Epithelial cell of proximal tubule (primary cell): ENCODE measurements around the gene CLASP2. TPM values are rescaled to one million over a fixed set of nuclear protein-coding genes. Genes with fewer than 3 reads are reported as not detected.

Experiments
- DNase-seq: peaks from one replicate; pipeline ENCODE4 v3.0.0-alpha.2; 2011; ENCODE audit warnings: low read depth
- H3K4me3 ChIP-seq: 2 replicates; pipeline ENCODE4 v1.5.1; 2011; ENCODE audit warnings: low read depth, mild to moderate bottlenecking, low read length
- total RNA-seq: library from RNA; depleted of rRNA; stranded (reverse); fragments of >200 nt; gene quantifications from 2 replicates; pipeline ENCODE4 v1.2.3, GENCODE V29; 2015
- TF ChIP-seq, protein P1 (sequence below): conservative IDR thresholded peaks from 2 replicates; pipeline ENCODE4 v1.5.1; 2012; ENCODE audit warnings: low read depth, mild to moderate bottlenecking, low read length

CLASP2 gene
- total RNA-seq, 1 donor from 2014 or later, result 23.7 TPM

DNA sequence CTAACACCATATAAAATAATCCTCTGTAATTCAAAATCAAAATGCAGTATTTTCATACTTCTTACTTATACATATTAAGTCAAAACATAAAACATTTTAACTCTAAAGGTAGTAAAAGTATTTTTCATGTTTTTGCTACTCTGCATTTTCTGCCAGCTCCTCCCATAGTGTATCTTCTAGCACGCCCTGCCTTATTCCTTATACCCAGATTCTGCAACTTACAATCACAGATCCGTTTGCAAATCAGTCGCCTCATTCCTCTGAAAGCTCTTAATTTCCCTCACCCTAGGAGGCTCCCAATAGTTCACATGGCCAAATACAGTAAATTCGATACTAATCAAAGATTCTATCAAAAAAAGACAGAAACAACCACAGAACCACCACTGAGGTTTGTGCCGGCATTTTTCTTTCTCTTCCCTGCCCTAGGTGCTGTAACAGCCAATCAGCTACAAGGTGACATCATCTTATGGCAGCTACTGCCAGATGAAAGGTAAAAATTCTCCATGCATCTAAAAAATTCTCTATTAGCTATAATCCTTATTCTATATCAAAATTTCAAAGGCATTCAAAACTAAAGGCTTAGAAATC lies 72.9 kb downstream of the CLASP2 start:
- peak overlapping the region; percentile 67 for H3K4me3 ChIP-seq
- no peak for DNase-seq
- TF ChIP-seq, protein P1, sequence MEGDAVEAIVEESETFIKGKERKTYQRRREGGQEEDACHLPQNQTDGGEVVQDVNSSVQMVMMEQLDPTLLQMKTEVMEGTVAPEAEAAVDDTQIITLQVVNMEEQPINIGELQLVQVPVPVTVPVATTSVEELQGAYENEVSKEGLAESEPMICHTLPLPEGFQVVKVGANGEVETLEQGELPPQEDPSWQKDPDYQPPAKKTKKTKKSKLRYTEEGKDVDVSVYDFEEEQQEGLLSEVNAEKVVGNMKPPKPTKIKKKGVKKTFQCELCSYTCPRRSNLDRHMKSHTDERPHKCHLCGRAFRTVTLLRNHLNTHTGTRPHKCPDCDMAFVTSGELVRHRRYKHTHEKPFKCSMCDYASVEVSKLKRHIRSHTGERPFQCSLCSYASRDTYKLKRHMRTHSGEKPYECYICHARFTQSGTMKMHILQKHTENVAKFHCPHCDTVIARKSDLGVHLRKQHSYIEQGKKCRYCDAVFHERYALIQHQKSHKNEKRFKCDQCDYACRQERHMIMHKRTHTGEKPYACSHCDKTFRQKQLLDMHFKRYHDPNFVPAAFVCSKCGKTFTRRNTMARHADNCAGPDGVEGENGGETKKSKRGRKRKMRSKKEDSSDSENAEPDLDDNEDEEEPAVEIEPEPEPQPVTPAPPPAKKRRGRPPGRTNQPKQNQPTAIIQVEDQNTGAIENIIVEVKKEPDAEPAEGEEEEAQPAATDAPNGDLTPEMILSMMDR, result no peak

DNA sequence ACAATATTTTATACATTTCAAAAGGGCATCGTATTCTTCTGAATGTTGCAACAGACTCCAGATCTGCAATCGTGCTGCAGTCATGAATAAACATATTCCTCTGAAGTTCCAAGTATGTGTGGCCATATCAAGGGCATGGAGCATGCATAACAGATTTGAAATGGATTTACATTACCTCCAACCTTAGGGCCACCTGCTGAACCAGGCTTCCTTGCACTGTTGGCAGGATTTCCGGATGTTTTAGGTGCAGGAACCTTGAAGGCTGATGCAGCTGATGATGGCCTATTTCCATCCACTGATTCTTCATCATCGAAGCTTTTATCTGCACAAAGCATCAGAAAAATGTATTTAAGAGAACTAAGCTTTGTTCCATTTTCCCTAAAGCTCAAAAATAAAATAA lies 73.5 kb downstream of the CLASP2 start:
- no peak overlapping the region for H3K4me3 ChIP-seq
- DNase-seq, result no peak
- TF ChIP-seq, protein P1, result no peak

DNA sequence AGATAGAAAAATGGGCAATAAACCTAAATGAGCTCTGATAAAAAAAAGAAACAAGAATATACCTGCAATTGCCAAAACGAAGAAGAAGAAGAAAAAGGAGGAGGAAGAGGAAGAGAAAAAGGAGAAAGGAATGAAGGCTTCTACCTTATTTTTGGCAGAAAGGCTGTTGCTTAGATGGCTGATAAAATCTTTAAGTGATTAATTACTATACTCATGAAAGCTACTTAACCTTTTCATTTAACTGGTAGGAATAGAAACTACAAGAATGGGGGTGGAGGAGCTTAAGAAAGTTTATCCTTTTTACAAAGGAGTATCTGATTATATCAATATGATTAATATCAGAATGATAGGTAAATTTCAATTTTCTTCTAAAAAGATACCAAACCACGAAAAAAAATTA lies 75.2 kb downstream of the CLASP2 start:
- H3K4me3 ChIP-seq, result no peak overlapping the region
- DNase-seq, result no peak
- TF ChIP-seq, protein P1, result no peak

DNA sequence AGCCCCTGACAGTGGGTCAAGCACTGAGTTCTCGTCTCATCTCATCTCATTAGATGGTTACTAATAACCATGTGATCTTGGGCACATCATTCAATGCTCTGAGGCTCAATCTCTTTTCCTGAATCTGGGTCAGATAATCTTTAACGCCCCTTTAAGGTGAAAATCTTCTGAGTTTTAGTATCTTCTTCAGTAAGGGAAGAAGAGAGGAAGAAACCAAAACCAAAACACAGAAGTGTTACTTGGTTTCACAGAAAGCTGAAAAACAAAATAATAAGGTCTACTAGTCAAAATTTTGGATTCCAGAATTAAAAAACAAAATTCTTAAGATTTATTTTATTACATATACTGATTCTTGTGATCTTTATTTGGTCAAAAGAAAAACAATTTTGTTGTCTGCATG lies 78.2 kb downstream of the CLASP2 start:
- no peak overlapping the region for H3K4me3 ChIP-seq
- TF ChIP-seq, protein P1, result no peak
- no peak for DNase-seq

DNA sequence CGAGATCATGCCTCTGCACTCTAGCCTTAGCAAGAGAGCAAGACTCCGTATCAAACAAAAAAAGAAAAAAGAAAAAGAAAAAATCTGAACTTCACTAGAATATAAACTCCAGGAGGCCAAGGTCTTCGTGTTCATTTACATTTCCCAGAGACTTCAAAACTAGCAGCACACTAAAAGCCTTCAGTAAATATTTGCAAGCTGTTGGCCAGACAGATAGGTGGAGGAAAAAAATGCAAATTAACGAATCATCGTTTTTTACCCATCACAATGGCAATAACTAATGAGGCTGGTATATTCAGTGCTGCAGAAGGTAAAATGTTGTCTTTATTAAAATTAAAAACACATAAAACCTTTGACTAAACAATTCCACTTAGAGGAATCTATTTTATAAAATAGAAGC lies 80.6 kb downstream of the CLASP2 start:
- DNase-seq, result no peak
- TF ChIP-seq, protein P1, result no peak
- H3K4me3 ChIP-seq, result no peak overlapping the region

DNA sequence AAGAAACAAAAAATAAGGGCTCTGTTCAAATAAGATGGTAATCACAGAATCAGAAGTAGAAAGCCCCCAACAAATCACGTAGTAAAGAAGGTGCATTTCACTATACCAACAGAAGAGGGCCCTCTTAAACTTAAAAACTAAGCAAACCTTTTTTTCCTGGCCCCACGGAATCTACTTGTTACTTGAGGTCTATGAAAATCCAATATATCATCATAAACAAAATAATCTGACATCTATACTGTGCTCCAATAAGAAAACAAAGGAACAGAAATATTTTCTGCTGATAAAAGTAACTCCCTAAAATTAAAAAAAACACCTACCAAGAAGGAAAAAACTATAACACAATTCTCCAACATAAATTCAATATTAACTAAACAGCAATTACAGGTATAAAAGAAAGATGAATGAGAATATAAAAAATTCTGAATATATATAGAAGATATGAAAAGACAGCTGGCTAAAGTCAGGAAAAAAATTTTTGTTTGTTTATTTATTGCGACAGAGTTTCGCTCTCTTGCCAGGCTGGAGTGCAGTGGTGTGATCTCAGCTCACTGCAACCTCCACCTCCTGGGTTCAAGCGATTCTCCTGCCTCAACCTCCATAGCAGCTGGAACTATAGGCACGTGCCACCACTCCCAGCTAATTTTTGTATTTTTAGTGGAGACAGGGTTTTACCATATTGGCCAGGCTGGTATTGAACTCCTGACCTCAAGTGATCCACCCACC lies 81.8 kb downstream of the CLASP2 start:
- DNase-seq, result peak; percentile 12
- TF ChIP-seq, protein P1, result peak; percentile 65
- H3K4me3 ChIP-seq, result no peak overlapping the region

DNA sequence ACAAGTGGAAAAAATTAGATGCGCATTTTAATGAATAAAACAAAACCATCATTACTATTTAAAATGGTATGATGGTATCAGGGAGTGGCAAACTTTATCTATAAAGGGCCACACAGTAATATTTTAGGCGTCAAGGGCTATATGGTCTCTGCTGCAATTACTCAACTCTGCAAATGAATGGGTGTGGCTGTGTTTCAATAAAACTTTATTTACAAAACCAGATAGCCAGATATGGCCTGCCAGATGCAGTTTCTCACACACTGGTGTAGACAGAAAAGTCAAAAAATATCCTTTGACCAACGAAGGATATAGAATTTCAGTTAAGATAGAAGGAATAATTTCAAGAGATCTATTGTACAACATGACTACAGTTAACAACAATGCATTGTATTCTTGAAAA lies 83.8 kb downstream of the CLASP2 start:
- H3K4me3 ChIP-seq, result no peak overlapping the region
- TF ChIP-seq, protein P1, result no peak
- no peak for DNase-seq
